SK-N-SH treated with all-trans-retinoic acid at 6 μM for 48 hours (cell line): ENCODE results near the gene SART1.

Experiments
- ESRRG ChIP-seq: fragments of 250-450 bp; sonication (Bioruptor Pico); IDR thresholded peaks from 2 replicates; pipeline ENCODE4 v1.6.1; 2021; ENCODE audit warnings: mild to moderate bottlenecking
- ISL1 ChIP-seq: fragments of 250-450 bp; sonication (Bioruptor Pico); IDR thresholded peaks from 2 replicates; pipeline ENCODE4 v2.1.2; 2022; ENCODE audit warnings: mild to moderate bottlenecking, moderate library complexity
- OSR1 ChIP-seq: fragments of 250-450 bp; sonication (Bioruptor Pico); IDR thresholded peaks from 2 replicates; pipeline ENCODE4 v1.8.0; 2022; ENCODE audit warnings: moderate library complexity, mild to moderate bottlenecking, inconsistent platforms
- ZFP30 ChIP-seq: fragments of 450-650 bp; formaldehyde crosslinking; IDR thresholded peaks from 2 replicates; pipeline ENCODE4 v1.5.0; 2022; ENCODE audit warnings: mild to moderate bottlenecking, moderate library complexity
- TF ChIP-seq, protein P1 (sequence below): fragments of 250-450 bp; sonication (Bioruptor Pico); IDR thresholded peaks from 2 replicates; pipeline ENCODE4 v1.5.1; 2020; ENCODE audit warnings: low read depth, mild to moderate bottlenecking, moderate library complexity
- TF ChIP-seq, protein P2 (sequence below): fragments of 250-450 bp; sonication (Bioruptor Pico); IDR thresholded peaks from 2 replicates; pipeline ENCODE4 v1.8.0; 2020; ENCODE audit warnings: mild to moderate bottlenecking, moderate library complexity, borderline replicate concordance

GRCh38 chr11:66011785-66012303 is 50.3 kb downstream of the SART1 start, which contains the start of gene CST6:
- TF ChIP-seq, protein P1, sequence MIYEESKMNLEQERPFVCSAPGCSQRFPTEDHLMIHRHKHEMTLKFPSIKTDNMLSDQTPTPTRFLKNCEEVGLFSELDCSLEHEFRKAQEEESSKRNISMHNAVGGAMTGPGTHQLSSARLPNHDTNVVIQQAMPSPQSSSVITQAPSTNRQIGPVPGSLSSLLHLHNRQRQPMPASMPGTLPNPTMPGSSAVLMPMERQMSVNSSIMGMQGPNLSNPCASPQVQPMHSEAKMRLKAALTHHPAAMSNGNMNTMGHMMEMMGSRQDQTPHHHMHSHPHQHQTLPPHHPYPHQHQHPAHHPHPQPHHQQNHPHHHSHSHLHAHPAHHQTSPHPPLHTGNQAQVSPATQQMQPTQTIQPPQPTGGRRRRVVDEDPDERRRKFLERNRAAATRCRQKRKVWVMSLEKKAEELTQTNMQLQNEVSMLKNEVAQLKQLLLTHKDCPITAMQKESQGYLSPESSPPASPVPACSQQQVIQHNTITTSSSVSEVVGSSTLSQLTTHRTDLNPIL (CRISPR knock-in tag): no peak
- TF ChIP-seq ZFP30 (CRISPR knock-in tag) (no peak), ISL1 (CRISPR knock-in tag) (no peak), ESRRG (CRISPR knock-in tag) (no peak), OSR1 (CRISPR knock-in tag) (no peak)
- TF ChIP-seq, protein P2, sequence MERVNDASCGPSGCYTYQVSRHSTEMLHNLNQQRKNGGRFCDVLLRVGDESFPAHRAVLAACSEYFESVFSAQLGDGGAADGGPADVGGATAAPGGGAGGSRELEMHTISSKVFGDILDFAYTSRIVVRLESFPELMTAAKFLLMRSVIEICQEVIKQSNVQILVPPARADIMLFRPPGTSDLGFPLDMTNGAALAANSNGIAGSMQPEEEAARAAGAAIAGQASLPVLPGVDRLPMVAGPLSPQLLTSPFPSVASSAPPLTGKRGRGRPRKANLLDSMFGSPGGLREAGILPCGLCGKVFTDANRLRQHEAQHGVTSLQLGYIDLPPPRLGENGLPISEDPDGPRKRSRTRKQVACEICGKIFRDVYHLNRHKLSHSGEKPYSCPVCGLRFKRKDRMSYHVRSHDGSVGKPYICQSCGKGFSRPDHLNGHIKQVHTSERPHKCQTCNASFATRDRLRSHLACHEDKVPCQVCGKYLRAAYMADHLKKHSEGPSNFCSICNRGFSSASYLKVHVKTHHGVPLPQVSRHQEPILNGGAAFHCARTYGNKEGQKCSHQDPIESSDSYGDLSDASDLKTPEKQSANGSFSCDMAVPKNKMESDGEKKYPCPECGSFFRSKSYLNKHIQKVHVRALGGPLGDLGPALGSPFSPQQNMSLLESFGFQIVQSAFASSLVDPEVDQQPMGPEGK (CRISPR knock-in tag): no peak
